Measurements from ENCODE around the gene MAP3K3.

DNA sequence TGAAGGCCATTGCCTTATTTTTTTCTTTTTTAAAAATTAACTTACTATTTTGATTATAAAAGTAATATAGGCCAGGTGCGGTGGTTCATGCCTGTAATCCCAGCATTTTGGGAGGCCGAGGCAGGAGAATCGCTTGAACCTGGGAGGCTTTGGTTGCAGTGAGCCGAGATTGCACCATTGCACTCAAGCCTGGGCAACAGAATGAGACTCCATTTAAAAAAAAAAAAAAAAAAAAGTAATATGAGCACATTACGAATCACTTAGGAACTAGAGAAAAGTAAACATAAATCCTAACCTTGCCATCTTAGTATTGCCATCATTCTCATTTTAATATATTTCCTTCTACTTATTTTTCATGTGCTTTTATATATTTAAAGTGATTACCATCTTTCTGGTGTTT is 34.4 kb upstream of the MAP3K3 start:
- TF ChIP-seq POLR2A (IDR thresholded peaks at IDR 0.05; ENCODE audit: low read depth, low read length) (no peak), POLR2AphosphoS5 (IDR thresholded peaks at IDR 0.05; ENCODE audit: low read depth, low read length) (no peak), TAF1 (IDR thresholded peaks at IDR 0.05; ENCODE audit: borderline replicate concordance, low read depth, low read length) (no peak)
